Dedifferentiated amniotic fluid mesenchymal stem cell (primary cell): ENCODE results near the gene ZCCHC4.

Experiments
- DNase-seq: peaks from one replicate; pipeline ENCODE4 v3.0.0-alpha.2; 2016; ENCODE audit errors: extremely low spot score

ZCCHC4 gene

DNA sequence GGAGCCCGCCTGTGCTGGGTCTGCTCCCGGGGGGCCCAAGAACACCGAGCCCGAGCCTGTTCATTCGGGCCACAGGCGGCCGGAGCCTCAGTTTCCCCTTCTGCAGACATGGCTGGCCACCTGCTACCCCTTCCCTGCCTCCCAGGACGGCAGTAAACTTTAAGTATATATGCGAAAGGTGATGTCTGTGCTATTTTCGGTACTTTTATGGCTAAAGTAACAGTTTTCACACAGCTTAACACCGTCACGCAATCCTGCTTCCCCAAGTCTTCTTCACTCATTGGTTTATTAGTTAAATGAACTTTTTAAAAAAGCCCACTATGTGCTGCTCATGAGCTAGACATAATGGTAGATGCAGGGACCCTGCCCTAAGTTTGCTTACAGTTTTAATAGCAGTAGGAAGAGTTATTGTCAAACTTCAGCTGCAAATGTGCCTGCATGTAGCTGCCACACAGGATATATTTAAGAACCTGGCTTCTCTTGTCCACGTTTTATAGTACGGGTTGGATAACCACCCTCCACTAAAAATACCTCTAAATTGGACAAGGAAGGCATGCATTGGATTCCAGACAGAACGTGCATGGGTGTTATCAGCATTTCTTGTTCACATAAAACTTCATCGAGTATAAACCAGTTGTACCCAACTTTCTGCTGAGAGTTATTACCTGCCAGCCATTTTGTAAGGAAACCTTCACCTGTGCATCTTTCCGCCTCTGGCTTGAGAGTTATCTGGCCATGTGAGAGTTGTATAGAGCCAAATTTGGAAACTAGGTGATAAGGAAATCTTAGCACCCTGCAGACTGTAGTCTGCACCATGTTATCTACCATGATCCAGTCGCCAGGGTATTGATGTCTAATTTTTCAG lies 65.2 kb downstream of the ZCCHC4 start:
- no peak for DNase-seq

DNA sequence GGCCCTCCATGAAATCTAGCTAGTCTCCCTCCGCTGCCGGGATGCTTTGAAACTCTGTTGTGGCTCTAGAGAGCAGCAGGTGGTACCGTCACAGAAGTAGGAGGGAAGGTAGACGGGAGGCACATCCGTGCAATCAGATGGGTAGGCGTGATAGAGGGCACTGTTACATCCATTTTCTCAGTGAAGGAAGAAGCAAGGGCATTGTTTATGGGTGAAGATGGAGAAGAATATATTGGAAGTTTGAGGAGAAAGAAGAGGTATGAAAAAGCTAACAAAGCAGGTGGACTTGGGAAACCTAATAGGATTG lies 65.8 kb downstream of the ZCCHC4 start:
- no peak for DNase-seq

DNA sequence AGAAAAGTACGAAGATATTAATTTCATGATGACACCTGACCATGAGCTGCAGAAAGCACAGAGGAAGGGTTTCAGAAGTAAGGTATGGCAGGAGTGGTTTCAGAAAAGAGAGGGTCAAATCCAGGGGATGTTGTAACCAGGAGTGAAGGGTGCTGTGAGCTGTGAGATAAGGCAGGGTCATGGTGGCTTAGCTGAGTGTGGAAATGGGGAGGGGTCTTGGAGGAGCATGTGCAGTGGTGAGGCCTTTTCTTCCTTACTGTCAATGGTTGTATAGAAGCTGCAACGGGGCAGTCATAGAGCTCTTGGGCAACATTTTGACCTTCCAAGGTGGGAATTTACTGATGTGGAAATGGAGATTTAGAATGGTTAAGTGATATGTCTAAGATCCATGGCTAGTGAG lies 67.0 kb downstream of the ZCCHC4 start:
- no peak for DNase-seq

DNA sequence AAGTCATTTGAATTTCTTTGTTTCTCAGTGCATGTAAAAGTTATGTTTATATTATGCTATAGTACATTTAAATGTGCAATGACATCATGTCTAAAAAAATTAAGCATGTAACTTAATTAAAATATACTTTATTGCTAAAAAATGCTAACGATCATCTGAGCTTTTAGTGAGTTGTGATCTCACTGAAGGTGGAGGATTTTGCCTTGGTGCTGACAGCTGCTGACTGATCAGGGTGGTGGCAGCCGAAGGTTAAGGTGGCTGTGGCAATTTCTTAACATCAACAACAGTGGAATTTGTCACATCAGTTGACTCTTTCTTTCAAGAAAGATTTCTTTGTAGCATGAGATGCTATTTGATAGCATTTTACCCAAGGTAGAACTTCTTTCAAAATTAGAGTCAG lies 71.1 kb downstream of the ZCCHC4 start:
- DNase-seq: no peak

DNA sequence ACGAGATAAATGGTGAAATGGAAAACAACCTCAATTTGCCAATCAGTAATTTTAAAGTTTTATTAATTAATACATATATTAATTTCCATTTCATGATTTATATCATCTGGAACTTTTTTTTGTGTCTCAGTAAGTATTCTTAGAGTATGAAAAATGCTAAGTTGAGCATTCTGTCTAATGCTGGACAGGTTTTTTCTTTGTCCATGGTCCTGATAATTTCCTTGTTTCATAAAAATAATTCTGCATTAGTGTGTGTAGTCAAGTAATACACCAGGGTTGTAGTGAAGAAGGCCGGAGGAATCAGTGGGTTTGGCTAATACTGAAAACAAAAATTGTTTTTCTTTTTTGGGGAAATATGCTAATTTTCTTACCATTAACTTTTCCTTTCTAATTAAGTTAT lies 74.4 kb downstream of the ZCCHC4 start:
- no peak for DNase-seq

GRCh38 chr4:25397305-25397704 lies 84.7 kb downstream of the ZCCHC4 start:
- no peak for DNase-seq

- no peak for DNase-seq
Measured at GRCh38 chr4:25399510-25399909, 86.9 kb downstream of the ZCCHC4 start.

DNA sequence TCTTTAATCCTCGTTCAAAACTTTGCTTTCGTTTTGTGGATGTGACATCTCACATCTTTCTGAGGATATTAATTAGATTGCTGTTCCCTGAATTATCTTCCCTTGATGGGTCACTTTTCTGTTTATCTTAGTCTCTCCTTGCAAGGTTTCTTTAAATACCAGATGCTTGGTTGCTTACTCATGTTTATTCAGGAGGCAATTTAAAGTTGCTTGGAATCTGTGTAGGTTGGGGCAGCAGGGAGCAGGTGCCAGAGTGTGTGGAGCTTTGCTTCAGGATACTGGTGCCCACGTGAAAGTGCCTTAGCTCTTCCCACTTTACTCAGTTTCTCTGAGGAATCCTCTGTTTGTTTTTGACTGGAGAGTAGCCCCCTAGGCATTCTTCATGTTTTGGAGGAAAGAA lies 88.5 kb downstream of the ZCCHC4 start:
- no peak for DNase-seq

DNA sequence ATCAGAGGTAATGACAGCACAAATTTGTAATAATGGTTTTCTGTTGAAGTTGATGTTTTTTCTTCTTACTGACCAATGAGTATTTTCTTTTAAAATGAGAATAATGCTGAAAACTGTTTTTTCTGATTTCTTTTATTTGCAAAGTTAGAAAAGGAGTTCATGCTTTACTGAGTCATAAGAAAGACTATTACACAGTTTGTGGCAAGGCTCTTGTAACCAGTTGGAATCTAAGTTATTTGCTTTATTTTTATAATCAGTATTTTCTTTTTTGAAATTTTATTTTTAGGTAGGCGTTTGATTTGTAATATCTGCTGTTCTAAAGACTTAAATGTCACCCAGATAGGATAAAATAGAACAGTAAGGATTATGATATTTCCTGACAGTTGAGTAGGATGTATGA lies 89.9 kb downstream of the ZCCHC4 start:
- DNase-seq: peak; percentile 64

DNA sequence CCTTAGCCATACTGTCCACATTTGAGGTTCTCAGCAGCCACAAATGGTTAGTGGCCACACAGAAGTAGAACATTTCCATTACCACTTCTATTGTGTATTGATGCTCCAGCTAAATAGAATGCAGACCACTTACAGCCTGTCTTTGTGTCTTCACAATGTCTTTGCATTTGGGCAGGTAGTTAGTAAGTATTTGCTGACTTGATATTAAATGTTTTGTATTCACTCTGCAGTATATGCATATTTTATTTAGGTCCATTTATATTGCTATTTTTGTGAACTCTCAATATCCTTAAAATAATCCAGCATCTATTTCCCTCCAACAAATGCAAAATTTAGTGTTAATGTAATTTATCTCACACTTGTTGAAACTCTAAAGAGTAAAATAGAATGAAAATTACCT lies 91.1 kb downstream of the ZCCHC4 start:
- no peak for DNase-seq

- DNase-seq: no peak
Measured at GRCh38 chr4:25405453-25405852, 92.9 kb downstream of the ZCCHC4 start.

GRCh38 chr4:25406081-25406692 lies 93.6 kb downstream of the ZCCHC4 start:
- DNase-seq: no peak

DNA sequence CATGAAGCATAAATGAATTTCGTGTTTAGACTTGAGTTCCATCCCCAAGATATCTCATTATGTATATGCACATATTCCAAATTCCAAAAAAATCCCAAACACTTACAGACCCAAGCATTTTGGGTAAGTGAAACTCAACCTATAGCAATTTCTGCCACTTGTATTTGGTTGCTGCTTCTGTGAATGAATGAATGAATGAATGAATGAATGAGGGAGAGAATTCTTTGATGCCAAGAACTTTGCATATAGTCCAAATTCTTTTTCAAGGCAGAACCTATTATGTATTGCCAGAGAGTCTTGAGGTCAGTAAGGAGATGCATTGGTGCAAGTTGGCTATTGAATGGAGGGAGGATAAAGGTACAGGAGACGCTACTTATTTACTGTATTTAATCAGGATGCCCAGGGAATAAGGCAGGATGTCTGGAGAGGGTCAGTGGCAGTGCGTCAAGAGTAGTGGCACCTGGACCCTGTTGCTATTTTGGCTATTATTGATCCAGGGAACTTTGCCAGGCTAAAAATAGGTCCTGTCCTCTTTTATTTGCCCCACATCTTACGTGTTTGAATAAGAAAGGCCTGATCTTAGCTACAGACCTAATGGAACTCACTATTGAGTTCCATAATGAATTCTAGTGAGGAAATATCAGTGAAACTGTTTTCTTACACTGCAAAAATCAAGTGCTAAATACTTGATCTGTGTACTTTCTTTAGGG lies 98.4 kb downstream of the ZCCHC4 start:
- no peak for DNase-seq

DNA sequence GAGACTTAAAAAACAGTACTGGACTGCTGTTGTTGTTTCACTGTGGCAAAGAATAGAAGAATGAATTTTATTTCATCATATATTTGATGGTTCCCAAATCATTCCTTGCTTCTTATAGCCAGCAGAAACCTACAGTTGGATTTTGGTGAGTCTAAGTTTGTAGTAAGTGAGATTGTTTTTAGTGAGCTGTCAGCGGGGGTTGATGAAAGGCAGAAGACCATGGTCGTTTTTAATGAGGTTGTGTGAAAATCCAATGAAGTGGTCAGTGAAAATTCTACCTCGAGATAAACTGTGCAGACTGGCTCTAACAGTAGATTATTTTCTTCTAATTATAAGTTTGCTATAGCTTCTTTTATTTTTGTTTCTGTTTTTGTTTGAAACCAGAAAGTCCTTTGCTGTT lies 100.7 kb downstream of the ZCCHC4 start:
- DNase-seq: no peak

- DNase-seq: no peak
Measured at GRCh38 chr4:25417014-25417413, 104.4 kb downstream of the ZCCHC4 start.
